Calu3 (cell line): ENCODE measurements around the gene HK1. TPM values are rescaled to one million over a fixed set of nuclear protein-coding genes. Genes with fewer than 3 reads are reported as not detected.

Experiments
- BruUV-seq: library from RNA; stranded (reverse); fragments of 400-500 nt; replicated peaks from 2 replicates; lab custom pipeline; 2021; lab: Mats Ljungman, UMichigan
- CTCF ChIA-PET: fragments of 300-600 bp; sonication (Branson Sonifier 250); formaldehyde crosslinking; loops from one replicate; lab custom pipeline; 2022; ENCODE audit warnings: antibody characterized with exemption; lab: Charles Lee
- DNase-seq: peaks from one replicate; pipeline ENCODE4 v3.0.0; 2022
- H3K27ac Mint-ChIP-seq: one replicate; pipeline ENCODE4 v1.8.0; 2022; ENCODE audit warnings: mixed read lengths; ENCODE audit not compliant: unreplicated experiment
- H3K27me3 Mint-ChIP-seq: one replicate; pipeline ENCODE4 v1.8.0; 2022; ENCODE audit warnings: mixed read lengths; ENCODE audit not compliant: unreplicated experiment
- H3K36me3 Mint-ChIP-seq: one replicate; pipeline ENCODE4 v1.8.0; 2022; ENCODE audit warnings: mild to moderate bottlenecking, moderate library complexity, mixed read lengths; ENCODE audit not compliant: insufficient read depth, unreplicated experiment
- H3K4me1 Mint-ChIP-seq: one replicate; pipeline ENCODE4 v1.8.0; 2022; ENCODE audit warnings: mild to moderate bottlenecking, low read depth, mixed read lengths; ENCODE audit not compliant: unreplicated experiment
- H3K4me3 Mint-ChIP-seq: one replicate; pipeline ENCODE4 v1.8.0; 2022; ENCODE audit warnings: mild to moderate bottlenecking, low read depth, moderate library complexity, mixed read lengths; ENCODE audit not compliant: unreplicated experiment
- H3K9me3 Mint-ChIP-seq: one replicate; pipeline ENCODE4 v1.8.0; 2022; ENCODE audit warnings: low read depth, mixed read lengths; ENCODE audit not compliant: unreplicated experiment
- intact Hi-C: fragments of 100-400 bp; cut with micrococcal nuclease; formaldehyde crosslinking; loops from one replicate; pipeline ENCODE4 v1.10.0; 2022; ENCODE audit not compliant: unreplicated experiment
- total RNA-seq: library from RNA; stranded (reverse); gene quantifications from 2 replicates; pipeline ENCODE4 v1.2.3, GENCODE V29; 2022
- TF ChIP-seq, protein P1 (sequence below): fragments of 200-600 bp; IDR thresholded peaks from one replicate; pipeline ENCODE4 v1.8.0; 2022; ENCODE audit warnings: antibody characterized with exemption; ENCODE audit not compliant: unreplicated experiment

HK1 gene
- total RNA-seq, 1 experiment from 2014 or later = 58.8 TPM

DNA sequence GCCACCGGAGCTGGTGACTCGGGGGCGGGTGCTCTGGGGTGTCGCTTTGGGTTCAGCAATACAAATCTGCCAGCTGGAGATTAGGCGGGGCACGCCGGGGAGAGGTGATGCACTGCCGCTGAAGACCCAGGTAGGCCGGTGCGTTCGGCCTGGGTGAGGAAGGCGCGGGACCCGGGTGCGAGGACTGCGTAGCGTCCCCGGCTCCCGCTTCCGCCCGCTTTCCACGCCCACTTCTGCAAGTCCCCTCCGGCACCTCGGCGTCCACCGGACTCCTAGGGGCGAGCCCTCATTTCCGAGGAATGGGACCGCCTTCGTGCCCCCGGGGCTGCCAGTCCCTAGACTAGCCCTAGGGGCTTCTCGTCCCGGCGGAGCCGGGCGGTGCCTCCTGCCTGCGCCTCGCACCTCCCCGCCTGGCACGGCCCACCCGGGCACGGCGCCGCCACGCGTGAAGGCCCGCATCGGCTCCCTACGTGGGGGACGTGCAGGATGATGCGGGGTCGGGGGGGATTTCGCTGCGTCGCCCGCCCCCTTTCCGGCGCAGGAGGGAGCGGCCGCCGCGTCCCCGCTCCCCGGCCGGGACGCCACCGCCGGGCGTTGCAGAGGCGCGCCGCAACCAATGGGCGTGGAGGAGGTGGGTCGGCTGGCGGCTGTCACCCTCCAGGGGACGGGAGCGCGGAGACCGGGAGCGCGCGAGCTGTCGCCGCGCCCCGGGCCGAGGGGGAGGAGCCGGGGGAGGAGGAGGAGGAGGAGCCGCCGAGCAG, 40.0 kb downstream of the HK1 start:
- peak; percentile 98 for DNase-seq
- BruUV-seq = no TSS peak
- Mint-ChIP-seq H3K9me3 (no peaks in the 10 kb centered on the region), H3K4me3 (peak overlapping the region; percentile 99), H3K36me3 (peaks cover 33% of the 10 kb centered on the region), H3K27ac (peak overlapping the region; percentile 81), H3K4me1 (peaks cover 30% of the 10 kb centered on the region), H3K27me3 (no peaks in the 10 kb centered on the region)
- TF ChIP-seq, protein P1, sequence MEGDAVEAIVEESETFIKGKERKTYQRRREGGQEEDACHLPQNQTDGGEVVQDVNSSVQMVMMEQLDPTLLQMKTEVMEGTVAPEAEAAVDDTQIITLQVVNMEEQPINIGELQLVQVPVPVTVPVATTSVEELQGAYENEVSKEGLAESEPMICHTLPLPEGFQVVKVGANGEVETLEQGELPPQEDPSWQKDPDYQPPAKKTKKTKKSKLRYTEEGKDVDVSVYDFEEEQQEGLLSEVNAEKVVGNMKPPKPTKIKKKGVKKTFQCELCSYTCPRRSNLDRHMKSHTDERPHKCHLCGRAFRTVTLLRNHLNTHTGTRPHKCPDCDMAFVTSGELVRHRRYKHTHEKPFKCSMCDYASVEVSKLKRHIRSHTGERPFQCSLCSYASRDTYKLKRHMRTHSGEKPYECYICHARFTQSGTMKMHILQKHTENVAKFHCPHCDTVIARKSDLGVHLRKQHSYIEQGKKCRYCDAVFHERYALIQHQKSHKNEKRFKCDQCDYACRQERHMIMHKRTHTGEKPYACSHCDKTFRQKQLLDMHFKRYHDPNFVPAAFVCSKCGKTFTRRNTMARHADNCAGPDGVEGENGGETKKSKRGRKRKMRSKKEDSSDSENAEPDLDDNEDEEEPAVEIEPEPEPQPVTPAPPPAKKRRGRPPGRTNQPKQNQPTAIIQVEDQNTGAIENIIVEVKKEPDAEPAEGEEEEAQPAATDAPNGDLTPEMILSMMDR = no peak
- intact Hi-C loops = no loop called here
- CTCF ChIA-PET = interaction anchor here (0.6 to 3.1 kb wide), 9 partner anchors 9 to 175 kb away, joined by 3 to 17 read pairs (median 6); no protein-coding TSS in a partner anchor

DNA sequence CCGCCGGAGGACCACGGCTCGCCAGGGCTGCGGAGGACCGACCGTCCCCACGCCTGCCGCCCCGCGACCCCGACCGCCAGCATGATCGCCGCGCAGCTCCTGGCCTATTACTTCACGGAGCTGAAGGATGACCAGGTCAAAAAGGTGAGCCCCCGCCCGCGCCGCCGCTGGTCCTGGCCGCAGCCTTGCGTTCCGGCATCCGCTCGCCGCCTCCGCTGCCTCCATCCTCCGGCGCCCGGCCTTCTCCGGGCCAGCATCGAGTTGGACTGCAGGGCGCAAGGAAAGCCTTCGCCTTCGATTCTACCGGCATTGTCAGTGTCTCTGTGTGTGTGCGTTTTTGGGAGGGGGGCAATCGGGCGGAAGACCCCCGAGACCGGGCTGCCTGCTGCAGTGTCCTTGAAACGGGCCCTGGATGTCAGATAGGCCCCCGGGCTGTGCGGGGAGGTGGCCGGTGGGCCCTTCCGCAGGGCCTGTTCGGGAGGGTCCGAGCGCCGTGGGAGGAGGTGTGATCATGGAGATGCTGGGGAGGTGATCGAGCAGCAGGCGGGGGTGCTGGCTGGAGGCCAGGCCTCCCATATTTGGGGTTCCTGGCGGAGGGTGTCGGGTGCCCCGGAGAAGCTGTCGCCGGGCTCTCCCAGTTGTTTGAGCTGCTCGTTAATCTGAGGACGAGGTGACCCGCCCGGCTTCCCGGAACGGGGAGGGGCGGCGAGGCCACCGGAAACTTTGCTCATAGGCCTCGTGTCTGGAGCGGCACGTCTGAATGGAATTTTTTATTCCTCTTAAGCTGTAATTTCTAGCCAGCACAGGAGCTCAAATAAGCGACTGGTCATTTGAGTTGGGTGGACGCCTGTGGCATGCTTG, 40.8 kb downstream of the HK1 start:
- peak; percentile 76 for DNase-seq
- Mint-ChIP-seq H3K9me3 (no peaks in the 10 kb centered on the region), H3K4me3 (peak overlapping the region; percentile 99), H3K27me3 (no peaks in the 10 kb centered on the region), H3K36me3 (peaks cover 39% of the 10 kb centered on the region), H3K4me1 (peaks cover 30% of the 10 kb centered on the region), H3K27ac (peak overlapping the region; percentile 80)
- intact Hi-C loops = no loop called here
- no TSS peak for BruUV-seq
- TF ChIP-seq, protein P1 = no peak
- CTCF ChIA-PET = interaction anchor here (0.6 to 3.1 kb wide), 5 partner anchors 8 to 174 kb away, joined by 4 to 17 read pairs (median 7); no protein-coding TSS in a partner anchor

DNA sequence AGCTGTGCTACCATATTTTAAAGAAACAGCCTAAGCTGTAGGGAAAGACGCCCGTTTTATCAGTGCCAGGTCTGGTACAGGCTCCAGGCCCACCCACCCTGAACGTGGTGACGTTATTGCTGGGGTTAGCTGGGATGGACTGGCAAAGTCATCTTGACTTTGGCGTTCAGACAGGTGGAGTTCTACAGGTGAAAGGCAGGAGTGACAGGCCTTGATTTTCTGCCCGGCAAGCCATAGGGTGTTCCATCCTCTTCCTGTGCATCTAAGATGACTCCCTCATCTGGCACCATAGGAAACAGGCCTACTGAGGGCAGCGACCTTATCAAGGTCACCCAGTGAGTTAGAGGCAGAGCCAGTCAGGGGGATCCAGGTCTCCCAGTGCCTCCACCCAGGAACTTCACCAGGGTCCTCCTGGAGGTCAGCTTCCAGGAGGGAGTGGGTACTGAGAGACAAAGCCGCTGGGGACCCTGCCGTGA, 41.6 kb downstream of the HK1 start:
- H3K4me3 Mint-ChIP-seq = peak overlapping the region; percentile 99
- BruUV-seq = TSS peak; percentile 40
- peaks cover 29% of the 10 kb centered on the region for H3K4me1 Mint-ChIP-seq
- intact Hi-C loops = no loop called here
- CTCF ChIA-PET = interaction anchor here (1.7 to 3.1 kb wide), 3 partner anchors 8 to 73 kb away, joined by 4 to 17 read pairs (median 11); no protein-coding TSS in a partner anchor
- no peaks in the 10 kb centered on the region for H3K27me3 Mint-ChIP-seq
- peak overlapping the region; percentile 80 for H3K27ac Mint-ChIP-seq
- DNase-seq = no peak
- TF ChIP-seq, protein P1 = no peak
- H3K36me3 Mint-ChIP-seq = peaks cover 39% of the 10 kb centered on the region
- no peaks in the 10 kb centered on the region for H3K9me3 Mint-ChIP-seq

DNA sequence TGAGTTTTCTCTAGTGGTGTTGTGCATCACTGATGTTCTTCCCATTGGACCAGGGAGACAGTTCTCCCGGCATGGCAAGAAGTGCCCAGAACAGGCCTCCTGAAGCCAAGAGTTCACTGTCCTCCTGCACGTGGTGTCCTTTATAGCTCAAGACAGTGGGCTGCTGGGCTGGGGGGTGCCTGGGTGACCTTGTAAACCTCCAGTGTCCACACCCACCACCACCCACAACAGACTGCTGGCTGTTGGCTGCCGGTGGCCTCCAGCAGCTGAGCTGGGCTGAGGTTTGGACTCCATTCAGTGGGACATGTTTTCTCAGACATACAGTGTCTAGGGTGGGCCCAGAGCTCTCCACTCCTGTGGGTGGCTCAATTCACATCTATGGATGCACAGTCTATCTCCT, 42.2 kb downstream of the HK1 start:
- CTCF ChIA-PET = interaction anchor here (0.6 kb wide), 2 partner anchors 22 to 1229 kb away, joined by 3 to 5 read pairs; no protein-coding TSS in a partner anchor
- Mint-ChIP-seq H3K4me1 (peaks cover 25% of the 10 kb centered on the region), H3K9me3 (no peaks in the 10 kb centered on the region)

More for the DNA sequence above, 42.2 kb downstream of the HK1 start:
- intact Hi-C loops = no loop called here
- H3K27me3 Mint-ChIP-seq = no peaks in the 10 kb centered on the region
- TF ChIP-seq, protein P1 = no peak
- DNase-seq = no peak
- no TSS peak for BruUV-seq
- no peak overlapping the region for H3K4me3 Mint-ChIP-seq
- peaks cover 39% of the 10 kb centered on the region for H3K36me3 Mint-ChIP-seq
- H3K27ac Mint-ChIP-seq = no peak overlapping the region
